ENCODE results near the gene IL27RA. TPM values are rescaled to one million over a fixed set of nuclear protein-coding genes. Genes with fewer than 3 reads are reported as not detected.
"Not testable (repeated sequence)": the region's sequence is repeated elsewhere in the genome, so short reads cannot be mapped to it uniquely, and the experiment has no call there.

The IL27RA gene
- polyA plus RNA-seq, 2 of the 4 experiments (the other 2 are of a cell fraction) = 3.0 to 4.5 TPM

DNA sequence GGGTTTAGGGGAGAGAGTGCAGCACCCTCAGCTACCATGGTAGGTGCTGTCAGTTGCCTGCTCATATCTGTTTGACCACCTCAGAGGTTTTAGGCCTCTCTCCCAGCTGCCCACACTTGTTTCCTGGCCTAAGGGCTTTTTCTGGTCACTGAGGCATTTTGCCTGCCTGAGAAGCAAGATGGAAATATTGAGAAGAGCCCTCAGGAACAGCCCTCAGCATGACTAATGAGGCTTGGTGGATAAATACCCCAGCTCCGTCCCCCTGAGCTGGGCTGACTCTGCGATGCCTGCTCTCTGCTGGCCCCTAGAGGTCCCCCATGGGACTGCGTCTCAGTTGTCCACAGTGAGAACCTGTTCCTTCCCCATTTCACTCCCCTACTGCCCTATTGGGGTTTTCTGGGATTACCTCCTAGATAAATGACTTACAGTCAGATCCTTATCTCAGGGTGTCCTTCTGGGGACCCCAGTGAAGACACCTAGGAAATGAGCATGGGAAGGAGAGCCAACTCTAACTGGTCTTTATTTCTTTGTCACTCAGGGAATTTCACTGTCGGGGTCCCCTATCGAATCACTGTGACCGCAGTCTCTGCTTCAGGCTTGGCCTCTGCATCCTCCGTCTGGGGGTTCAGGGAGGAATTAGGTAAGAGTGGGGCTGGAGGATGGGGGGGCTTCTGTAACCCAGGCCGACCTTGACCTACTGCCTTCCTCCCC lies 17.0 kb downstream of the IL27RA start:
- DNase-seq (ENCODE audit: low read depth in 1 of 2, low spot score in 1 of 2) (peak; percentile 44 to 54), FAIRE-seq (no peak), ATAC-seq (peak in 1 of 2 experiments; percentile 69; a peak in 3 of 6 replicates)
- TF ChIP-seq CTCF (IDR thresholded peaks at IDR 0.05) (peak; percentile 30), RAD21 (conservative IDR thresholded peaks at IDR 0.05 in 1 of 2, IDR thresholded peaks at IDR 0.05 in 1 of 2) (peak in 1 of 2 experiments; percentile 24; a peak in 1 of 5 replicates)
- TF ChIP-seq, protein P1, sequence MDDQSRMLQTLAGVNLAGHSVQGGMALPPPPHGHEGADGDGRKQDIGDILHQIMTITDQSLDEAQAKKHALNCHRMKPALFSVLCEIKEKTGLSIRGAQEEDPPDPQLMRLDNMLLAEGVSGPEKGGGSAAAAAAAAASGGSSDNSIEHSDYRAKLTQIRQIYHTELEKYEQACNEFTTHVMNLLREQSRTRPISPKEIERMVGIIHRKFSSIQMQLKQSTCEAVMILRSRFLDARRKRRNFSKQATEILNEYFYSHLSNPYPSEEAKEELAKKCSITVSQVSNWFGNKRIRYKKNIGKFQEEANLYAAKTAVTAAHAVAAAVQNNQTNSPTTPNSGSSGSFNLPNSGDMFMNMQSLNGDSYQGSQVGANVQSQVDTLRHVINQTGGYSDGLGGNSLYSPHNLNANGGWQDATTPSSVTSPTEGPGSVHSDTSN (IDR thresholded peaks at IDR 0.05) = no peak
- CTCF ChIA-PET = interaction anchor here (0.8 to 4.3 kb wide), 8 partner anchors 10 to 41 kb away, joined by 3 to 33 read pairs (median 4); partner anchors contain the start of genes IL27RA and MISP3
- no peak overlapping the region for H3K4me3 ChIP-seq
- H3K4me1 ChIP-seq = no peaks in the 10 kb centered on the region
- H3K27ac ChIP-seq = no peak overlapping the region
- 83% methylated on average over 7 of the region's 8 CpGs for WGBS (ENCODE audit: missing lambda C conversion rate)
- H3K4me2 ChIP-seq = no peak overlapping the region
- H3K9me3 ChIP-seq = 0 out of 3 replicates have a peak, but pooled peaks cover 3% of the 10 kb centered on the region
- POLR2A ChIA-PET = no interaction called here

- CTCF ChIA-PET = interaction anchor here (1.1 to 4.2 kb wide), 4 partner anchors 8 to 170 kb away, joined by 3 to 33 read pairs (median 7); no protein-coding TSS in a partner anchor
- WGBS (ENCODE audit: missing lambda C conversion rate) = 94% methylated on average over 4 of the region's 4 CpGs
- H3K4me2 ChIP-seq = no peak overlapping the region
These were observed 18.9 kb downstream of the IL27RA start for GRCh38 chr19:14050512-14050911.

GRCh38 chr19:14050961-14051360 lies 19.4 kb downstream of the IL27RA start:
- POLR2A ChIA-PET; ATAC-seq; DNase-seq (ENCODE audit: low read depth in 1 of 2, low spot score in 1 of 2); H3K4me2 ChIP-seq; FAIRE-seq; H3K4me1 ChIP-seq; H3K4me3 ChIP-seq; H3K9me3 ChIP-seq; H3K27ac ChIP-seq: not testable (repeated sequence)
- 93% methylated on average over 11 of the region's 11 CpGs for WGBS (ENCODE audit: missing lambda C conversion rate)
- CTCF ChIA-PET = interaction anchor here (1.1 to 4.2 kb wide), 5 partner anchors 8 to 171 kb away, joined by 3 to 33 read pairs (median 5); no protein-coding TSS in a partner anchor

More at GRCh38 chr19:14050512-14050911, 18.9 kb downstream of the IL27RA start:
- TF ChIP-seq, protein P2, sequence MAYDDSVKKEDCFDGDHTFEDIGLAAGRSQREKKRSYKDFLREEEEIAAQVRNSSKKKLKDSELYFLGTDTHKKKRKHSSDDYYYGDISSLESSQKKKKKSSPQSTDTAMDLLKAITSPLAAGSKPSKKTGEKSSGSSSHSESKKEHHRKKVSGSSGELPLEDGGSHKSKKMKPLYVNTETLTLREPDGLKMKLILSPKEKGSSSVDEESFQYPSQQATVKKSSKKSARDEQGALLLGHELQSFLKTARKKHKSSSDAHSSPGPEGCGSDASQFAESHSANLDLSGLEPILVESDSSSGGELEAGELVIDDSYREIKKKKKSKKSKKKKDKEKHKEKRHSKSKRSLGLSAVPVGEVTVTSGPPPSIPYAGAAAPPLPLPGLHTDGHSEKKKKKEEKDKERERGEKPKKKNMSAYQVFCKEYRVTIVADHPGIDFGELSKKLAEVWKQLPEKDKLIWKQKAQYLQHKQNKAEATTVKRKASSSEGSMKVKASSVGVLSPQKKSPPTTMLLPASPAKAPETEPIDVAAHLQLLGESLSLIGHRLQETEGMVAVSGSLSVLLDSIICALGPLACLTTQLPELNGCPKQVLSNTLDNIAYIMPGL (CRISPR knock-in tag; IDR thresholded peaks at IDR 0.05; ENCODE audit: borderline replicate concordance) = no peak
- no peak for TF ChIP-seq RFX5 (IDR thresholded peaks at IDR 0.05)
- no peak for TF ChIP-seq MYC (IDR thresholded peaks at IDR 0.05; ENCODE audit: borderline replicate concordance, low read length)
- TF ChIP-seq CTCF (IDR thresholded peaks at IDR 0.05) = no peak
- no peak for TF ChIP-seq HOXB5 (CRISPR knock-in tag; IDR thresholded peaks at IDR 0.05)
- TF ChIP-seq MAZ (IDR thresholded peaks at IDR 0.05; ENCODE audit: borderline replicate concordance, low read depth, low read length) = no peak
- TF ChIP-seq REST (IDR thresholded peaks at IDR 0.05) = no peak
- TF ChIP-seq KDM1A (IDR thresholded peaks at IDR 0.05; ENCODE audit: low read depth) = no peak
- no peak for TF ChIP-seq JUN (IDR thresholded peaks at IDR 0.05)
- TF ChIP-seq TP53 (CRISPR knock-in tag; IDR thresholded peaks at IDR 0.05) = no peak
- TF ChIP-seq NFE2L2 (conservative IDR thresholded peaks at IDR 0.05; ENCODE audit: low read length) = no peak
- no peak for TF ChIP-seq RARB (CRISPR knock-in tag; IDR thresholded peaks at IDR 0.05)
- TF ChIP-seq ZFP36 (IDR thresholded peaks at IDR 0.05; ENCODE audit: borderline replicate concordance, partially characterized antibody) = no peak
- no peak for TF ChIP-seq HOXB13 (CRISPR knock-in tag; IDR thresholded peaks at IDR 0.05; ENCODE audit: low read depth)
- DNase-seq (ENCODE audit: low read depth in 1 of 2, low spot score in 1 of 2) (no peak), FAIRE-seq (no peak), ATAC-seq (no peak)
- Histone ChIP-seq H3K27ac (no peak overlapping the region), H3K4me3 (no peak overlapping the region), H3K9me3 (0 out of 3 replicates have a peak, but pooled peaks cover 3% of the 10 kb centered on the region), H3K4me1 (no peaks in the 10 kb centered on the region)
- POLR2A ChIA-PET = no interaction called here

Data from A549 (cell line).